VCaP (cell line): ENCODE measurements around the gene ZNF710.

Experiments used
- H3K27ac ChIP-seq: fragments of 450-650 bp; 2 replicates; pipeline ENCODE4 v1.5.1; 2017
- CTCF ChIP-seq: fragments of 450-650 bp; conservative IDR thresholded peaks from 2 replicates; pipeline ENCODE4 v1.5.1; 2017; ENCODE audit warnings: mild to moderate bottlenecking, moderate library complexity

The ZNF710 gene

GRCh38 chr15:90130291-90130690, 129.2 kb downstream of the ZNF710 start:
- no peak for TF ChIP-seq CTCF
- H3K27ac ChIP-seq = no peak overlapping the region
